Measurements from ENCODE around the gene IL1RL1. TPM values are rescaled to one million over a fixed set of nuclear protein-coding genes. Genes with fewer than 3 reads are reported as not detected.

The IL1RL1 gene
- total and polyA plus RNA-seq, 5 donors from 2014 or later: 0.89 TPM; not detected in 4

- Histone ChIP-seq H3K27me3 (ENCODE audit: control insufficient read depth, insufficient read depth, low read length) (no peaks in the 10 kb centered on the region), H3K36me3 (ENCODE audit: control insufficient read depth, insufficient read depth, low read length) (no peaks in the 10 kb centered on the region), H3K4me3 (ENCODE audit: low read depth, low read length) (no peak overlapping the region), H3K4me1 (ENCODE audit: control insufficient read depth, insufficient read depth, low read length, poor library complexity, severe bottlenecking) (peaks cover 7% of the 10 kb centered on the region), H3K27ac (ENCODE audit: insufficient read depth, low read length, poor library complexity, severe bottlenecking) (no peak overlapping the region), H3K9me3 (ENCODE audit: control insufficient read depth in 2 of 2, low read length in 2 of 2) (no peaks in the 10 kb centered on the region)
- DNase-seq (no peak), ATAC-seq (ENCODE audit: low read depth in 2 of 2) (no peak)
- Mint-ChIP-seq H3K27me3 (no peaks in the 10 kb centered on the region), H3K27ac (no peak overlapping the region), H3K36me3 (no peaks in the 10 kb centered on the region), H3K4me3 (no peak overlapping the region), H3K9me3 (no peaks in the 10 kb centered on the region), H3K4me1 (peaks cover 10 to 22% (median 15%) of the 10 kb centered on the region in 4 donors)
Measured at GRCh38 chr2:102396012-102396411, 84.6 kb downstream of the IL1RL1 start.

GRCh38 chr2:102397209-102397608, 85.8 kb downstream of the IL1RL1 start:
- Histone ChIP-seq H3K4me3 (ENCODE audit: low read depth, low read length) (no peak overlapping the region), H3K36me3 (ENCODE audit: control insufficient read depth, insufficient read depth, low read length) (no peaks in the 10 kb centered on the region), H3K27ac (ENCODE audit: insufficient read depth, low read length, poor library complexity, severe bottlenecking) (no peak overlapping the region), H3K4me1 (ENCODE audit: control insufficient read depth, insufficient read depth, low read length, poor library complexity, severe bottlenecking) (no peaks in the 10 kb centered on the region), H3K9me3 (ENCODE audit: control insufficient read depth in 2 of 2, low read length in 2 of 2) (no peaks in the 10 kb centered on the region), H3K27me3 (ENCODE audit: control insufficient read depth, insufficient read depth, low read length) (no peaks in the 10 kb centered on the region)
- no peak overlapping the region for H3K4me3 Mint-ChIP-seq
- no peaks in the 10 kb centered on the region for H3K9me3 Mint-ChIP-seq
- ATAC-seq (ENCODE audit: low read depth in 2 of 2) (no peak), DNase-seq (no peak)
- H3K36me3 Mint-ChIP-seq: no peaks in the 10 kb centered on the region
- H3K27me3 Mint-ChIP-seq: no peaks in the 10 kb centered on the region
- no peak overlapping the region for H3K27ac Mint-ChIP-seq
- peaks cover 6 to 20% (median 17%) of the 10 kb centered on the region in 4 donors for H3K4me1 Mint-ChIP-seq

- Histone ChIP-seq H3K4me1 (ENCODE audit: control insufficient read depth, insufficient read depth, low read length, poor library complexity, severe bottlenecking) (no peaks in the 10 kb centered on the region), H3K4me3 (ENCODE audit: low read depth, low read length) (no peak overlapping the region), H3K36me3 (ENCODE audit: control insufficient read depth, insufficient read depth, low read length) (no peaks in the 10 kb centered on the region), H3K27me3 (ENCODE audit: control insufficient read depth, insufficient read depth, low read length) (no peaks in the 10 kb centered on the region), H3K27ac (ENCODE audit: insufficient read depth, low read length, poor library complexity, severe bottlenecking) (no peak overlapping the region), H3K9me3 (ENCODE audit: control insufficient read depth in 2 of 2, low read length in 2 of 2) (no peaks in the 10 kb centered on the region)
- DNase-seq (no peak), ATAC-seq (ENCODE audit: low read depth in 2 of 2) (peak; percentile 24 to 37)
- H3K27ac Mint-ChIP-seq: peak overlapping the region in 2 of 3 donors; percentile 20 to 44
- no peaks in the 10 kb centered on the region for H3K27me3 Mint-ChIP-seq
- no peaks in the 10 kb centered on the region for H3K9me3 Mint-ChIP-seq
- H3K4me3 Mint-ChIP-seq: no peak overlapping the region
- peaks cover 6 to 19% (median 16%) of the 10 kb centered on the region in 4 donors for H3K4me1 Mint-ChIP-seq
- no peaks in the 10 kb centered on the region for H3K36me3 Mint-ChIP-seq
Measured at GRCh38 chr2:102399499-102400141, 88.3 kb downstream of the IL1RL1 start.

- DNase-seq: peak in 1 of 3 donors; percentile 17
- H3K36me3 ChIP-seq (ENCODE audit: control insufficient read depth, insufficient read depth, low read length): no peaks in the 10 kb centered on the region
- H3K9me3 ChIP-seq (ENCODE audit: control insufficient read depth in 2 of 2, low read length in 2 of 2): no peaks in the 10 kb centered on the region
- peaks cover 6 to 19% (median 16%) of the 10 kb centered on the region in 4 donors for H3K4me1 Mint-ChIP-seq
- ATAC-seq (ENCODE audit: low read depth in 2 of 2): no peak
- H3K36me3 Mint-ChIP-seq: no peaks in the 10 kb centered on the region
- no peaks in the 10 kb centered on the region for H3K27me3 Mint-ChIP-seq
- no peak overlapping the region for H3K4me3 Mint-ChIP-seq
- H3K27me3 ChIP-seq (ENCODE audit: control insufficient read depth, insufficient read depth, low read length): no peaks in the 10 kb centered on the region
- no peak overlapping the region for H3K4me3 ChIP-seq (ENCODE audit: low read depth, low read length)
- peak overlapping the region in 1 of 3 donors; percentile 78 for H3K27ac Mint-ChIP-seq
- H3K27ac ChIP-seq (ENCODE audit: insufficient read depth, low read length, poor library complexity, severe bottlenecking): no peak overlapping the region
- H3K9me3 Mint-ChIP-seq: peaks cover 0 to 1% (median 0%) of the 10 kb centered on the region in 7 donors
- no peaks in the 10 kb centered on the region for H3K4me1 ChIP-seq (ENCODE audit: control insufficient read depth, insufficient read depth, low read length, poor library complexity, severe bottlenecking)
Measured at GRCh38 chr2:102401456-102401855, 90.1 kb downstream of the IL1RL1 start.

Other genes starting within 250 kb of the IL1RL1 start
- gene IL1R1, start 168.8 kb upstream of the IL1RL1 start, total RNA-seq: 11.7 TPM
- 1 to 10 TPM; 2.0 to 5.6 (median 3.7) TPM for gene IL1R1, start 168.8 kb upstream of the IL1RL1 start, polyA plus RNA-seq
- not detected for gene IL1RL2, start 124.5 kb upstream of the IL1RL1 start, total RNA-seq
- gene IL1RL2, start 124.5 kb upstream of the IL1RL1 start, polyA plus RNA-seq: not detected
- gene IL18R1, start 44.2 kb downstream of the IL1RL1 start, total RNA-seq: 19.9 TPM
- 10 to 100 TPM in 2 of 4 donors, 1 to 10 TPM in 2; 6.9 to 12.5 (median 10.0) TPM for gene IL18R1, start 44.2 kb downstream of the IL1RL1 start, polyA plus RNA-seq
- 0.44 TPM for gene IL18RAP, start 111.6 kb downstream of the IL1RL1 start, total RNA-seq
- gene IL18RAP, start 111.6 kb downstream of the IL1RL1 start, polyA plus RNA-seq: under 1 TPM in 1 of 4 donors, not detected in 3; 0.41 TPM
- gene SLC9A4, start 161.7 kb downstream of the IL1RL1 start, total RNA-seq: not detected
- gene SLC9A4, start 161.7 kb downstream of the IL1RL1 start, polyA plus RNA-seq: not detected